Endothelial cell of umbilical vein (primary cell): Measurements from ENCODE around the gene TMEM8B. TPM values are rescaled to one million over a fixed set of nuclear protein-coding genes. Genes with fewer than 3 reads are reported as not detected.
"Not testable (repeated sequence)": the region's sequence is repeated elsewhere in the genome, so short reads cannot be mapped to it uniquely, and the experiment has no call there.

Experiments used
- BruUV-seq: library from RNA; stranded (reverse); fragments of 400-500 nt; replicated peaks from 2 replicates; lab custom pipeline; 2021; lab: Mats Ljungman, UMichigan
- CTCF ChIA-PET: fragments of 300-600, 350-600 bp; sonication (Branson Sonifier 250); formaldehyde crosslinking; loops from one replicate; lab custom pipeline; 2021; ENCODE audit warnings: antibody characterized with exemption, inconsistent platforms; lab: Charles Lee
- POLR2A ChIA-PET: fragments of 300-600, 350-600 bp; sonication (Branson Sonifier 250); formaldehyde crosslinking; loops from one replicate; lab custom pipeline; 2021; ENCODE audit warnings: antibody characterized with exemption, inconsistent platforms; lab: Charles Lee
- DNase-seq: peaks from one replicate; pipeline ENCODE4 v3.0.0-alpha.2; 2011; ENCODE audit warnings: low read depth, low spot score
- FAIRE-seq: peaks from 2 replicates; lab custom pipeline; 2011; peaks lifted over from hg19 to GRCh38; lab: Jason Lieb, UNC
- H2AFZ ChIP-seq: 2 replicates; pipeline ENCODE4 v1.6.0; 2012; ENCODE audit warnings: low read depth, low read length, control low read depth, inconsistent platforms
- H3K27ac ChIP-seq: 2 replicates; pipeline ENCODE4 v1.5.1; 2011; ENCODE audit warnings: low read depth, mild to moderate bottlenecking, control low read depth, low read length, moderate library complexity; ENCODE audit not compliant: insufficient read depth
- H3K27me3 ChIP-seq, 2 experiments: 2 replicates each; pipeline versions ENCODE4 v1.6.0 to v1.6.1; 2011; ENCODE audit warnings: low read length in 2 of 2, mixed read lengths in 1 of 2; ENCODE audit not compliant: control insufficient read depth in 2 of 2, insufficient read depth in 2 of 2
- H3K36me3 ChIP-seq, 2 experiments: 2 replicates in 1 of 2; 3 replicates in 1 of 2; pipeline ENCODE4 v1.5.1; 2011; ENCODE audit warnings: low read length in 2 of 2, mild to moderate bottlenecking in 1 of 2, moderate library complexity in 1 of 2; ENCODE audit not compliant: control insufficient read depth in 2 of 2, insufficient read depth in 2 of 2; ENCODE audit errors: extremely low read depth in 1 of 2
- H3K4me1 ChIP-seq: 3 replicates; pipeline ENCODE4 v1.5.1; 2011; ENCODE audit warnings: mild to moderate bottlenecking, low read length; ENCODE audit not compliant: control insufficient read depth, insufficient read depth; ENCODE audit errors: extremely low read depth
- H3K4me2 ChIP-seq: 2 replicates; pipeline ENCODE4 v1.6.1; 2011; ENCODE audit warnings: low read length, control low read depth, mixed read lengths; ENCODE audit not compliant: insufficient read depth
- H3K4me3 ChIP-seq, 3 experiments: fragments of 200-600 bp in 1 of 3; sonication (generic), shearing (Covaris generic) in 1 of 3; replicated peaks in 1 of 3; 2 replicates each; pipeline ENCODE4 v1.5.1; 2011 to 2016; ENCODE audit warnings: control low read depth in 3 of 3, low read length in 3 of 3, mild to moderate bottlenecking in 2 of 3, inconsistent platforms in 1 of 3, low read depth in 1 of 3, moderate library complexity in 1 of 3; ENCODE audit not compliant: insufficient read depth in 1 of 3
- H3K79me2 ChIP-seq: 2 replicates; pipeline ENCODE4 v1.6.0; 2012; ENCODE audit warnings: low read length, inconsistent platforms; ENCODE audit not compliant: control insufficient read depth, insufficient read depth
- H3K9ac ChIP-seq: replicated peaks from 2 replicates; pipeline ENCODE3; 2011; ENCODE audit warnings: low read length, control low read depth; ENCODE audit not compliant: insufficient read depth; ENCODE audit errors: extremely low read depth
- H3K9me1 ChIP-seq: replicated peaks from 3 replicates; pipeline ENCODE4 v1.6.0; 2011; ENCODE audit warnings: mild to moderate bottlenecking, low read length; ENCODE audit not compliant: control insufficient read depth, insufficient read depth; ENCODE audit errors: extremely low read depth
- H3K9me3 ChIP-seq: replicated peaks from 2 replicates; pipeline ENCODE4 v1.5.1; 2012; ENCODE audit warnings: low read length, inconsistent platforms; ENCODE audit not compliant: control insufficient read depth, insufficient read depth
- H4K20me1 ChIP-seq: replicated peaks from 2 replicates; pipeline ENCODE3; 2011; ENCODE audit warnings: mild to moderate bottlenecking, low read length; ENCODE audit not compliant: control insufficient read depth, insufficient read depth; ENCODE audit errors: extremely low read depth
- CTCF ChIP-seq, 2 donors: IDR thresholded peaks; 1 replicate in 1 of 2; 2 replicates in 1 of 2; pipeline ENCODE4 v1.5.1; 2011; ENCODE audit warnings: low read length in 2 of 2, mild to moderate bottlenecking in 2 of 2, moderate library complexity in 2 of 2, control low read depth in 1 of 2, inconsistent platforms in 1 of 2, low read depth in 1 of 2; ENCODE audit not compliant: insufficient read depth in 1 of 2; ENCODE audit errors: extremely low read depth in 1 of 2
- EZH2 ChIP-seq: IDR thresholded peaks from 2 replicates; pipeline ENCODE4 v1.6.1; 2012; ENCODE audit warnings: borderline replicate concordance, low read depth, mild to moderate bottlenecking, moderate library complexity, low read length, inconsistent platforms; ENCODE audit not compliant: severe bottlenecking
- FOS ChIP-seq: IDR thresholded peaks from 2 replicates; pipeline ENCODE4 v1.6.1; 2011; ENCODE audit warnings: mild to moderate bottlenecking, low read length, moderate library complexity, borderline replicate concordance; ENCODE audit not compliant: insufficient read depth
- GATA2 ChIP-seq: IDR thresholded peaks from 2 replicates; pipeline ENCODE4 v1.7.0; 2011; ENCODE audit warnings: low read depth, mild to moderate bottlenecking, moderate library complexity, mixed read lengths, low read length; ENCODE audit not compliant: insufficient read length, insufficient read depth
- JUN ChIP-seq: IDR thresholded peaks from 2 replicates; pipeline ENCODE4 v1.6.1; 2011; ENCODE audit warnings: borderline replicate concordance, low read depth; ENCODE audit not compliant: insufficient read length, insufficient read depth
- MAX ChIP-seq: IDR thresholded peaks from 2 replicates; pipeline ENCODE4 v1.6.1; 2011; ENCODE audit not compliant: insufficient read depth, insufficient read length
- MYC ChIP-seq: IDR thresholded peaks from one replicate; pipeline ENCODE4 v1.6.1; 2011; ENCODE audit warnings: mild to moderate bottlenecking, low read depth, low read length
- POLR2A ChIP-seq: IDR thresholded peaks from 2 replicates; pipeline ENCODE4 v1.6.1; 2012; ENCODE audit warnings: low read depth, mild to moderate bottlenecking, control low read depth, low read length
- POLR2AphosphoS5 ChIP-seq: IDR thresholded peaks from 2 replicates; pipeline ENCODE4 v1.6.1; 2012; ENCODE audit warnings: low read depth, mild to moderate bottlenecking, control low read depth, low read length, moderate library complexity; ENCODE audit not compliant: insufficient read depth
- dilution Hi-C: fragments of 300-500 bp; cut with MboI; formaldehyde crosslinking; loops from one replicate; pipeline ENCODE4 v1.15.0; 2019; ENCODE audit warnings: low sequenced_read_pairs; ENCODE audit not compliant: extremely low pct_ligation_motif_present
- intact Hi-C: fragments of 100-400 bp; cut with micrococcal nuclease; formaldehyde crosslinking; loops from one replicate; pipeline ENCODE4 v1.10.0; 2022
- polyA plus RNA-seq, 4 experiments: library from polyadenylated mRNA; depleted of rRNA in 3 of 4; stranded (reverse) in 3 of 4; unstranded in 1 of 4; fragments of >200 nt; gene quantifications; 2 replicates each; pipeline versions ENCODE4 v1.2.1 to v1.2.3, GENCODE V29; 2011 to 2012; ENCODE audit warnings: missing spikeins in 1 of 4
- total RNA-seq: library from RNA; stranded (reverse); gene quantifications from 2 replicates; pipeline ENCODE4 v1.2.3, GENCODE V29; 2021

Gene TMEM8B
- total and polyA plus RNA-seq, 2 donors (not counting 3 experiments of a cell fraction or from before 2014, with no cell fraction given) = 2.5 to 3.6 TPM

- no peaks in the 10 kb centered on the region for H3K36me3 ChIP-seq
- H3K9ac ChIP-seq = no peak overlapping the region
- no peaks in the 10 kb centered on the region for H3K9me3 ChIP-seq
- H4K20me1 ChIP-seq = no peaks in the 10 kb centered on the region
- dilution Hi-C loops = no loop called here
- H3K4me2 ChIP-seq = no peak overlapping the region
- H2AFZ ChIP-seq = no peak overlapping the region
- H3K27me3 ChIP-seq = peaks cover 2 to 7% of the 10 kb centered on the region in 2 experiments
- ChIA-PET POLR2A (no interaction called here), CTCF (interaction anchor here (1.1 to 4.4 kb wide), 8 partner anchors 14 to 106 kb away, joined by 3 to 26 read pairs (median 6); no protein-coding TSS in a partner anchor)
- H3K9me1 ChIP-seq = no peaks in the 10 kb centered on the region
- no peak for DNase-seq
- no peak overlapping the region for H3K27ac ChIP-seq
- no TSS peak for BruUV-seq
- intact Hi-C loops = no loop called here
- no peak overlapping the region for H3K4me3 ChIP-seq
- no peak for TF ChIP-seq FOS
- TF ChIP-seq MYC = no peak
- no peak for TF ChIP-seq GATA2
- TF ChIP-seq EZH2 = no peak
- TF ChIP-seq POLR2A = no peak
- TF ChIP-seq JUN = no peak
- TF ChIP-seq MAX = no peak
- no peak for TF ChIP-seq POLR2AphosphoS5
- TF ChIP-seq CTCF (IDR thresholded peaks at IDR 0.05; ENCODE audit: extremely low read depth in 1 of 2, insufficient read depth in 1 of 2, low read depth in 1 of 2, low read length in 2 of 2) = no peak
- no peaks in the 10 kb centered on the region for H3K4me1 ChIP-seq
- no peaks in the 10 kb centered on the region for H3K79me2 ChIP-seq
- FAIRE-seq = no peak
Measured at GRCh38 chr9:35896570-35896969, 67.5 kb downstream of the TMEM8B start.

GRCh38 chr9:35897376-35898099, 68.5 kb downstream of the TMEM8B start:
- H2AFZ ChIP-seq, POLR2A ChIA-PET, H4K20me1 ChIP-seq, H3K79me2 ChIP-seq, H3K27me3 ChIP-seq, FAIRE-seq, dilution Hi-C loops, H3K4me2 ChIP-seq, H3K4me3 ChIP-seq, H3K9me1 ChIP-seq, intact Hi-C loops, H3K36me3 ChIP-seq, H3K9ac ChIP-seq, H3K4me1 ChIP-seq, DNase-seq, H3K27ac ChIP-seq, H3K9me3 ChIP-seq, BruUV-seq: not testable (repeated sequence)
- CTCF ChIA-PET = interaction anchor here (1.1 to 3.0 kb wide), 6 partner anchors 14 to 86 kb away, joined by 3 to 13 read pairs (median 6); partner anchors contain the start of gene SPAG8
